Endothelial cell of umbilical vein (primary cell): ENCODE measurements around the gene CPOX. TPM values are rescaled to one million over a fixed set of nuclear protein-coding genes. Genes with fewer than 3 reads are reported as not detected.

Source experiments
- BruUV-seq: library from RNA; stranded (reverse); fragments of 400-500 nt; replicated peaks from 2 replicates; lab custom pipeline; 2021; lab: Mats Ljungman, UMichigan
- CTCF ChIA-PET: fragments of 300-600, 350-600 bp; sonication (Branson Sonifier 250); formaldehyde crosslinking; loops from one replicate; lab custom pipeline; 2021; ENCODE audit warnings: antibody characterized with exemption, inconsistent platforms; lab: Charles Lee
- POLR2A ChIA-PET: fragments of 300-600, 350-600 bp; sonication (Branson Sonifier 250); formaldehyde crosslinking; loops from one replicate; lab custom pipeline; 2021; ENCODE audit warnings: antibody characterized with exemption, inconsistent platforms; lab: Charles Lee
- DNase-seq: peaks from one replicate; pipeline ENCODE4 v3.0.0-alpha.2; 2011; ENCODE audit warnings: low read depth, low spot score
- FAIRE-seq: peaks from 2 replicates; lab custom pipeline; 2011; peaks lifted over from hg19 to GRCh38; lab: Jason Lieb, UNC
- H2AFZ ChIP-seq: 2 replicates; pipeline ENCODE4 v1.6.0; 2012; ENCODE audit warnings: low read depth, low read length, control low read depth, inconsistent platforms
- H3K27ac ChIP-seq: 2 replicates; pipeline ENCODE4 v1.5.1; 2011; ENCODE audit warnings: low read depth, mild to moderate bottlenecking, control low read depth, low read length, moderate library complexity; ENCODE audit not compliant: insufficient read depth
- H3K27me3 ChIP-seq, 2 experiments: 2 replicates each; pipeline versions ENCODE4 v1.6.0 to v1.6.1; 2011; ENCODE audit warnings: low read length in 2 of 2, mixed read lengths in 1 of 2; ENCODE audit not compliant: control insufficient read depth in 2 of 2, insufficient read depth in 2 of 2
- H3K36me3 ChIP-seq, 2 experiments: 2 replicates in 1 of 2; 3 replicates in 1 of 2; pipeline ENCODE4 v1.5.1; 2011; ENCODE audit warnings: low read length in 2 of 2, mild to moderate bottlenecking in 1 of 2, moderate library complexity in 1 of 2; ENCODE audit not compliant: control insufficient read depth in 2 of 2, insufficient read depth in 2 of 2; ENCODE audit errors: extremely low read depth in 1 of 2
- H3K4me1 ChIP-seq: 3 replicates; pipeline ENCODE4 v1.5.1; 2011; ENCODE audit warnings: mild to moderate bottlenecking, low read length; ENCODE audit not compliant: control insufficient read depth, insufficient read depth; ENCODE audit errors: extremely low read depth
- H3K4me2 ChIP-seq: 2 replicates; pipeline ENCODE4 v1.6.1; 2011; ENCODE audit warnings: low read length, control low read depth, mixed read lengths; ENCODE audit not compliant: insufficient read depth
- H3K4me3 ChIP-seq, 3 experiments: fragments of 200-600 bp in 1 of 3; sonication (generic), shearing (Covaris generic) in 1 of 3; replicated peaks in 1 of 3; 2 replicates each; pipeline ENCODE4 v1.5.1; 2011 to 2016; ENCODE audit warnings: control low read depth in 3 of 3, low read length in 3 of 3, mild to moderate bottlenecking in 2 of 3, inconsistent platforms in 1 of 3, low read depth in 1 of 3, moderate library complexity in 1 of 3; ENCODE audit not compliant: insufficient read depth in 1 of 3
- H3K79me2 ChIP-seq: 2 replicates; pipeline ENCODE4 v1.6.0; 2012; ENCODE audit warnings: low read length, inconsistent platforms; ENCODE audit not compliant: control insufficient read depth, insufficient read depth
- H3K9ac ChIP-seq: replicated peaks from 2 replicates; pipeline ENCODE3; 2011; ENCODE audit warnings: low read length, control low read depth; ENCODE audit not compliant: insufficient read depth; ENCODE audit errors: extremely low read depth
- H3K9me1 ChIP-seq: replicated peaks from 3 replicates; pipeline ENCODE4 v1.6.0; 2011; ENCODE audit warnings: mild to moderate bottlenecking, low read length; ENCODE audit not compliant: control insufficient read depth, insufficient read depth; ENCODE audit errors: extremely low read depth
- H3K9me3 ChIP-seq: replicated peaks from 2 replicates; pipeline ENCODE4 v1.5.1; 2012; ENCODE audit warnings: low read length, inconsistent platforms; ENCODE audit not compliant: control insufficient read depth, insufficient read depth
- H4K20me1 ChIP-seq: replicated peaks from 2 replicates; pipeline ENCODE3; 2011; ENCODE audit warnings: mild to moderate bottlenecking, low read length; ENCODE audit not compliant: control insufficient read depth, insufficient read depth; ENCODE audit errors: extremely low read depth
- CTCF ChIP-seq, 2 donors: IDR thresholded peaks; 1 replicate in 1 of 2; 2 replicates in 1 of 2; pipeline ENCODE4 v1.5.1; 2011; ENCODE audit warnings: low read length in 2 of 2, mild to moderate bottlenecking in 2 of 2, moderate library complexity in 2 of 2, control low read depth in 1 of 2, inconsistent platforms in 1 of 2, low read depth in 1 of 2; ENCODE audit not compliant: insufficient read depth in 1 of 2; ENCODE audit errors: extremely low read depth in 1 of 2
- EZH2 ChIP-seq: IDR thresholded peaks from 2 replicates; pipeline ENCODE4 v1.6.1; 2012; ENCODE audit warnings: borderline replicate concordance, low read depth, mild to moderate bottlenecking, moderate library complexity, low read length, inconsistent platforms; ENCODE audit not compliant: severe bottlenecking
- GATA2 ChIP-seq: IDR thresholded peaks from 2 replicates; pipeline ENCODE4 v1.7.0; 2011; ENCODE audit warnings: low read depth, mild to moderate bottlenecking, moderate library complexity, mixed read lengths, low read length; ENCODE audit not compliant: insufficient read length, insufficient read depth
- JUN ChIP-seq: IDR thresholded peaks from 2 replicates; pipeline ENCODE4 v1.6.1; 2011; ENCODE audit warnings: borderline replicate concordance, low read depth; ENCODE audit not compliant: insufficient read length, insufficient read depth
- MYC ChIP-seq: IDR thresholded peaks from one replicate; pipeline ENCODE4 v1.6.1; 2011; ENCODE audit warnings: mild to moderate bottlenecking, low read depth, low read length
- POLR2A ChIP-seq: IDR thresholded peaks from 2 replicates; pipeline ENCODE4 v1.6.1; 2012; ENCODE audit warnings: low read depth, mild to moderate bottlenecking, control low read depth, low read length
- dilution Hi-C: fragments of 300-500 bp; cut with MboI; formaldehyde crosslinking; loops from one replicate; pipeline ENCODE4 v1.15.0; 2019; ENCODE audit warnings: low sequenced_read_pairs; ENCODE audit not compliant: extremely low pct_ligation_motif_present
- intact Hi-C: fragments of 100-400 bp; cut with micrococcal nuclease; formaldehyde crosslinking; loops from one replicate; pipeline ENCODE4 v1.10.0; 2022
- polyA plus RNA-seq, 4 experiments: library from polyadenylated mRNA; depleted of rRNA in 3 of 4; stranded (reverse) in 3 of 4; unstranded in 1 of 4; fragments of >200 nt; gene quantifications; 2 replicates each; pipeline versions ENCODE4 v1.2.1 to v1.2.3, GENCODE V29; 2011 to 2012; ENCODE audit warnings: missing spikeins in 1 of 4
- total RNA-seq: library from RNA; stranded (reverse); gene quantifications from 2 replicates; pipeline ENCODE4 v1.2.3, GENCODE V29; 2021

Gene CPOX
- total and polyA plus RNA-seq, 2 donors (not counting 3 experiments of a cell fraction or from before 2014, with no cell fraction given) = 12.3 to 24.5 TPM

- CTCF ChIA-PET = interaction anchor here (0.6 to 4.5 kb wide), 12 partner anchors 11 to 398 kb away, joined by 3 to 63 read pairs (median 6); no protein-coding TSS in a partner anchor
- Histone ChIP-seq H3K36me3 (no peaks in the 10 kb centered on the region), H3K4me2 (no peak overlapping the region), H3K27me3 (no peaks in the 10 kb centered on the region), H3K4me1 (peaks cover 10% of the 10 kb centered on the region), H3K27ac (no peak overlapping the region), H3K79me2 (peaks cover 6% of the 10 kb centered on the region), H3K4me3 (no peak overlapping the region), H2AFZ (no peak overlapping the region), H3K9me1 (no peaks in the 10 kb centered on the region), H3K9me3 (no peaks in the 10 kb centered on the region), H4K20me1 (no peaks in the 10 kb centered on the region), H3K9ac (no peak overlapping the region)
- POLR2A ChIA-PET = no interaction called here
- intact Hi-C loops (loop anchor here (10.0 kb wide), 1 partner anchor 309 kb away; the partner anchor contains the start of gene DCBLD2), dilution Hi-C loops (no loop called here)
- no peak for FAIRE-seq
- BruUV-seq = no TSS peak
- DNase-seq = no peak
- no peak for TF ChIP-seq EZH2
- TF ChIP-seq MYC = no peak
- no peak for TF ChIP-seq POLR2A
- TF ChIP-seq JUN = no peak
- no peak for TF ChIP-seq GATA2
- TF ChIP-seq CTCF (IDR thresholded peaks at IDR 0.05; ENCODE audit: extremely low read depth in 1 of 2, insufficient read depth in 1 of 2, low read depth in 1 of 2, low read length in 2 of 2) = no peak
These were observed 2.7 kb upstream of the CPOX start for GRCh38 chr3:98596087-98596486.
